Kidney glomerular epithelial cell (primary cell): ENCODE results near the gene PDE4D.
"Not testable (repeated sequence)": the region's sequence is repeated elsewhere in the genome, so short reads cannot be mapped to it uniquely, and the experiment has no call there.

ENCODE experiments used
- DNase-seq: peaks from one replicate; lab custom pipeline; 2025; lab: John Stamatoyannopoulos, UW

Gene PDE4D

DNA sequence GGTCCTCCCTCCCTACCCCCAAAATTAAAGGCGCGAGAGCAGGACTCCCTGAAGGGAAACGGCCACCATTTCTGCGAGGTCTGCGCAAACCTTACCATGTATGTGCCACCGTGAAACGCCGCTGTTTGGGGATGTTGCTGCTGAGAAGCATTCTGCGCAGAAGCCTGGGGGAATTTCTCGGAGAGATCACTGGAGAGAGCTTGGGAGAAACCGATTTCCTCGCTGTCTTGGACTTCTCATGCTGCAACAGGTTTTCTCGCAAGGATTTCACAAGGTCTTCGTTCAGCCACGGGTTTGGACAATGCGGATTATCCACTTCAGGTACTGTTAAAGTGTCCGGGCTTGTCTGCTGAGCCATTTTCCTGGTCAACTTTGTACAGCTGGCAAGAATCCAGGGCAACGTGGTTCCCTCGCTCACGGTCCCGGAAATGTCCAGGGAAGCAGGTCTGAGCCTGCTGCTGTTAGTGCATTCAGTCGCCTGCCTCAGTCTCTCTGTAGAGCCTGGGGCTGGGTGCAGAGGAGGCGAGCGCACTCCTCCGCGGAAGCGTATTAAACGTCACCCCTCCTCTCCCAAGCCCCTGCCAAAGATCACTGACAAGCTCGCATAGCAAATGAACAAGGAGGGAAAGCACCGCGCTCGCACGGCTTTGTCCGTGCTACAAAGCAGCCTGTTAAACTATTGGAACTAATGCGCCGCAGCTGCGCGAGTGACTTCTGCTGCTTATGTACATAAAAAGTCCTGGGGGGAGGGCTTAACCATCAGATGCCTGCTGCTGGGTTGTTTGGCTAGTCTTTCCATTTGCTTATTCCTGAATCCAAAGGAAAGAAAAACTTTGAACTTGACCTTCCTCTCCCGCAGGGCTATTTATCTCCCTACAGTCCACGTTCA is 125.1 kb downstream of the PDE4D start:
- DNase-seq = peak; percentile 37

DNA sequence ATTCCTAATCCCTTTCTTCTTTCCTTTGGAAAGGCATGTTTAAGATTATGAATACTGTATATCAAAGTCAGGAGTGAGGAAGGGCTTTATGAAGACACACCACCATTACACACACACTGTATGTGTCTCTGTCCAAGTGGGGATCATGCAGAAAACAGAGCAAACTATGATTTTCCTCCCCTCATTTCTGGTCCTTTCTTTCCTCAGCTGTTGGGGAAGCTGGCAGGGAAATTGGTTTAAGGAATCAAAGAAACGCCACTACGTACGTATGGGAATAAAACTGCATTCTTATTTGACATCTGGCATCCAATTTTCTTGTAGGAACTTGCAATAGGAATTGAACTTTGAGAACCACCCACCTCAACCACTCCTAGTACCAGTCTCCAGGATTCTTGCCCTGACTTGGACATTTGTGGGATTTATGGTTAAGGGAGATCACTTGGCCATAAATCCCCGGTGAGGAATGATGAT is 125.8 kb downstream of the PDE4D start:
- no peak for DNase-seq

DNA sequence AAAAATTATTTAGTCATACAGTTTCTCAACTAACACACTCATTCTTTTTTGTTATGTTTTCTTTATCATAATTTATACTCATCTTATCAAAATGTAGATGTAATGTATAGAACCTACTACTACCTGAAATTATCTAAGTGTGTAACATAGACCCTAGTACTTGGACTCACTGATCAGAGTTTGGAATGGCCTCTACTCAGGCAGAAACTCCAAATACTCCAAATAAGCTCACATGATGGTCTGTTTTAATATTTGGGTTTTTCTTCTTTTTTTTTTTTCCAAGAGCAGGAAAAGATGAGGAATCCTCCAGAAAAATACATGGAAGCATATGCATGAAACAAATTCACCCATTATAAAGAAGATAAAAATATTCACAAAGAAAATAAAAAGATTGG is 126.3 kb downstream of the PDE4D start:
- DNase-seq = no peak

DNA sequence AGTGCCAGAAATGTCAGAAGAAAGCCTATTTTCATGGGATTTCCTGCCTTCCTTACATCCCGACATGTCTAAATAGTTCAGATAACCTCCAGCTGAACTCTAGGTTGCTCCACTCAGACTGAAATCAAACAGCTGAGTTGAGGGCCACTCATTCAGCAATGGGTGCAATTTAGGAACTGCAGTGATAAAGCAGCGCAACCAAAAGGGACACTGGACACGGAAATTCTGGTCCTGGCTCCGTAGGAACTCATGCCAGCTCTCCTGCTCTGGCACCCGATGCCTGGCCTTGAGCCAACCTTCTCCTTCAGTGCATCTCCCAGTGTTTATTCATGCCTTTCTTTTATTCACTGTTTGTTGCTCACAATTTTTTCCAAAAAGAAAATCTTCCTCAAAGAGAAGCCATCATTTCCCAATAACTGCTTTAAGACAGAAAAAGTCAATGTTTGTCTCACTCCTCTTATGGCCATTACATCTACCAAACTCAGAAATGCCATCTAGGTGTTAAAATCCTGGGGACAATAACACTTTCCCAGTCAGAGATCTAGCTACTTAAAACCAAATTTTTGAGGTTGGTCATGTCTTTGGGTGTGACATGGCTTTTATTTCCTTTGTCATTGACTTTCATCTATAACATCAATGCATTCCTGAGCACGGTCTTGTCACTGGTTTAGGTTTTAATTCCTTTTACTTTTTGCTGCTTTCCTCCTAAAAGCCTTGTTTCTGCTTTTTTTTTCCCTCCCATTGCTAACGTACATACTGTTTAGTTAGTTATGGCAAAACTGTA is 126.9 kb downstream of the PDE4D start:
- no peak for DNase-seq

DNA sequence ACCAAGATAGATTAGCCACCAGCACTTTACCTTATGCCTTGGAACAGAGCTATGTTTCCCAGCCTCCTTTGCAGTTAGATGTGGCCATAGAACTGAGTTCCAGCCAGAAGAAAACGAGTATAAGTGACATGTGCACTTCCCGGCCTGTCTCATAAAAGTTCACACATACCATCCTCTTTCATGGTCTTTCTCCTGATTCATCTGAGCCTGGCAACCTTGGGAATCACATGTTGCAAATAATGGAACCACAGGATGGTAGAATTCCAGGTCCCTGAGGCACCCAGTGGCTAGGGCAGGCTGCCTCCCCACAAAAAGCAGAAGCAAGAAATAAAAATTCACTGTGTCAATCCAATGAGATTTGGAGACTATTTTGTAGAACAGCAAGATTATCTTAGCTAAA is 128.1 kb downstream of the PDE4D start:
- no peak for DNase-seq

DNA sequence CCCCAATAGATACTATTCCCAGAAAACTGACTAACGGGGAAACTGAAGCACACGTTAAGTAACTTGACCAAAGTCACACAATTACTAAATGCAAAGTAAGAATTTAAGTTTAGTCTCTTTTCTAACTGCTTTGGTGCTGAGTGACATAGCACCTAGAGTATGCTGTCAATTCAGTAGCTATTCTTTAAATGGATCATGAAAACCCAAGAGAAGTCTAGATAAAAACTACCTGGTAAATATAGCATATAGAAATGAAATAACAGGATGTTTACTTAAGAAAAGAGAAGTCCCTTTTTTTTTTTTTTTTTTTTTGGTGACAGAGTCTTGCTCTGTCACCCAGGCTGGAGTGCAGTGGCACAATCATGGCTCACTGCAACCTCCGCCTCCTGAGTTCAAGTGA is 129.2 kb downstream of the PDE4D start:
- DNase-seq = no peak

DNA sequence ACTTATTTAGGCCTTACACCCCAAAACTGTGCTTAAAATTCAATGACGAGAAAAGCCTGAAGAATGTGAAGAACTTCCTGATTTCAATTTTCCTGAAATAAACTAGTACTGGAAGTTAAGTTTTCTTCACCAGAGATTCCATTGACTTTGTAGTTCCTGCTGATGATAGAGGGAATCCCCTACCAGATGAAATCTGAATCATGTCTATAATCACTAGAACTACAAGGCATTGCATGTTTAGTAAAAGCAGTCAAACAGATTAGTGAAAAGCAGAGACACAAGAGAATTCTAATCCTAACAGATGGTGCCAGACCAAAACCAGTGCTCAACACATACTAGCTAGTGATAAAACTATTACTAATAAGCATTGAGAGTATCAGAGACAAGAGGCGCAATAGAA is 130.0 kb downstream of the PDE4D start:
- DNase-seq = no peak

DNA sequence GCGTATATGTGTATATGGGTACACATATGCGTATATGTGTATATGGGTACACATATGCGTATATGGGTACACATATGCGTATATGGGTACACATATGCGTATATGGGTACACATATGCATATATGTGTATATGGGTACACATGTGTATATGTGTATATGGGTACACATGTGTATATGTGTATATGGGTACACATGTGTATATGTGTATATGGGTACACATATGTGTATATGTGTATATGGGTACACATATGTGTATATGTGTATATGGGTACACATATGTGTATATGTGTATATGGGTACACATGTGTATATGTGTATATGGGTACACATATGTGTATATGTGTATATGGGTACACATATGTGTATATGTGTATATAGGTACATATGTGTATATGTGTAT is 131.3 kb downstream of the PDE4D start:
- DNase-seq = not testable (repeated sequence)

DNA sequence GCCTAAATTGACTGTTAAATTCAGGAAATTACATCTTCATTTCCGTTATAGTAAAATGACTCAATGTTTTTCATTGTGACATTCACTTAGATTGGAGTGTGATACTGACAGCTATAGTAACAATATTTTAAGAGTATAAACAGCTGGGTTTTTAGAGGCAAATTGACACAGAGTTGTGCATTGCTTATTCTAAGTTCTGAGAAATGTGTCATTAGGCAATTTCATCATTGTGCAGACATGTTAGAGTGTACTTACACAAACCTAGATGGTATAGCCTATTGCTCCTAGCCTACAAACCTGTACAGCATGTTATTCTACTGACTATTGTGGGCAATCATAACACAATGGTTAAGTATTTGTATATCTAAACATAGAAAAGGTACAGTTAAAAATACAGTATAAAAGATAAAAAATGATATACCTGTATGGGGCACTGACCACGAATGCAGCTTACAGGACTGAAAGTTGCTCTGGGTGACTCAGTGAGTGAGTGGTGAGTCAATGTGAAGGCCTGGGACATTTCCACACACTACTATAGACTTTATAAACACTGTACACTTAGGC is 132.7 kb downstream of the PDE4D start:
- peak; percentile 28 for DNase-seq

DNA sequence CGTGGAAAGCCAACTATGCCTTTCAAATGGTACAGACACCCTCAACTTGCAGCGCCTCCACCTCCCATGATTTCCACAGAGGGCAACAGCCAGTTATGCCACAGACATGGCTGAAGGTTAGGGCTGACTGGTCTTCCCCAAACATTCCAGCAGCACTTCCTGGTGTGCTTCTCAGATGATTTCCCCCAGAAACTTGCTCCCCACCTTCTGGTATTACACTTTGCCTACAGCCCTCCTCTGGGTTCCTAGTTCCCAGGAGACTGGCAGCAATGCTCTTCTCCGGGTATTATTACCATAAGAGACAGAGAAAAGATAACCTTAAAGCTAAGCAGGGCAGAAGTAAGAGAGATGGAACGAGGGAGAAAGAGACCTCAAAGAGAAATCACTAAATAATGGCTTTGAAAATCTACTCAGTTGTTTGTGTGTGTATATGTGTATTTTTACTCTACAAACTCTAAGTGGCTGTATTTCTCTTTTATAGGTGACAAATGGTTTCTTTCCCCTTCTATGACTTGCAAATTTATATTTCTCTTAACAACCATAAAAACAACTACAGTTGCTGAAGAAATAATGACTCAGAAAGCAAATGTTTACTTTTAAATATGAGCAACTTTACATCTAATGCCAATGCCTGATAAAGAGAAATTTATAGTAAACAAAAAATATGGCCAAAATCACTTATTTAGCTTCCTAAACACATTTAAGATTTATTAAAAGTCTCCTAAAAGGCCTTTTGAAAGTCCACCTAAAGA is 133.8 kb downstream of the PDE4D start:
- DNase-seq = peak; percentile 23

DNA sequence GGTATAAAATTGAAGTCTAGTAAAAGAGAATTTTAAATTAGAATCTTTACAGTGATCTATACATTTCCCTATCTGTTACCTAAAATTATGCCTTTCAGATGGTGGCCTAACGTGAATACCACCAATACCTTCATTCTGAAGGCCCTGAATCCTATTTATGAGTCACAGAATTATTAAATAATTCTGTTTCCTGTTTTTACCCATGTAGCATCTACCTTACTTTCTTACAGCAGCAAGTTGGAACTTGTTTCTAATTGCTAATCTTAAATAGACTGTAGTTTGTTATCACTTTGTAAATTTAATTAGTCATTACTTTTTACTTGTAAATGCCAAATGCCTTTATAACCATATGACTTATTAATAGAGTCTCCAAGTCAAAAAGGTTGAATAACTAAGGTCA is 135.0 kb downstream of the PDE4D start:
- DNase-seq = no peak

DNA sequence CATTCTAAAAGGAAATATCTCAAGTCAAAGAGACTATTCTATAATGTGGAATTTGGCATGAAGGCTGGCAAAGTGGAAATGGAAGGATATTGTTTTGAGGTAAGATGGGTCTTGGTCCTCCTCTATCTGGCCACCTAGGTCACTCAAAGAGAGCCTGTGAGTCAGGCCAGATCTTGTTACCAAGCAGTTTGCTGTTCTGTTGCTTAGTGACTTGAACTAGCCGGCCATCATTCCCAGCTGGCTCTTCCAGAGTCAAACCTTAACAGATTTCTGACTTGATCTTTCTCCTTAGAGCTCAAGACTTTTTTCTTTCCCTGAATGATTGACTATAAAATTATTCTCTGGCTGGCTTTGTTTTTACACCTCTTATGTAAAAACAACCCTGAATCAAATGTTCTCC is 136.1 kb downstream of the PDE4D start:
- no peak for DNase-seq

DNA sequence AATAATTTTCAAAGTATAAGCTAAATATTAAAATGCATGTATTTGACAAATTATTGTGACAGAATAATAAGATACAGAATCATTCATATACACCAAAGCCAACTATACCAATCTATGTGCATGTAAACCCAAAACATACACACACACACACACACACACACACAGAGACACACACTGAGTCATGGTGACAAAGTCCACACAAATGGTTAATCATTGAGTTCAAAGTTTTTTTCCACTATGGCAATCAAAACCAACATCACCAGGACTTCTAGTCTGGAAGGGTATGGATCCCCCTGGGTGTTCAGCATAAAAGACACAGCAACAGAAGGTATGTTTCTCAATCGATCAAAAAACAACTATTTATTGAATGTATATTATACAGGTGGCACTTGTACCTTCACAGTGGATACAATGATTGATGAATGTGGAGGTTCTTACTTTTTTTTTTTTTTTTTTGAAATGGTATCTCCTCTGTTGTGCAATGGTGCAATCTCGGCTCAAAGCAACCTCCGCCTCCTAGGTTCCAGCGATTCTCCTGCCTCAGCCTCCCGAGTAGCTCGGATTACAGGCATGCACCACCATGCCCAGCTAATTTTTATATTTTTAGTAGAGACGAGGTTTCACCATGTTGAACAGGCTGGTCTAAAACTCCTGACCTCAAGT is 137.0 kb downstream of the PDE4D start:
- no peak for DNase-seq

DNA sequence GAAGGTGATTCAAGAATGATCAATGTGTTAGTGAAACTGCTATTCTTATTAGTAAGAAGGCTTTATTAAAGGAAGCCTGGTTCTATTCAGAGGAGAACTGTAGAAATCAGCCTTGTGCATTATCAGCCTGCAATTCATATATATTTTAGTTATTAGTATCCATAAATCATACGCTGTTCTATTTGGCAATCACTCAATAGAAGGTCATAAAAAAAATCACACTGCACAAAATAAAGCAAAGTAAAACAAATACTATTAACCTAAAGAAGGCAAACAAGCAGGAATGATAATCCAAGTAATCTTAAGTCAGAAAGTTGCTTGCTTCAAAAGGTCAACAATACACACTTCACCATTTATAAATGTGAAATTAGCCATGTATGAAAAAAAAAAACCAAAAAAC is 138.1 kb downstream of the PDE4D start:
- no peak for DNase-seq

DNA sequence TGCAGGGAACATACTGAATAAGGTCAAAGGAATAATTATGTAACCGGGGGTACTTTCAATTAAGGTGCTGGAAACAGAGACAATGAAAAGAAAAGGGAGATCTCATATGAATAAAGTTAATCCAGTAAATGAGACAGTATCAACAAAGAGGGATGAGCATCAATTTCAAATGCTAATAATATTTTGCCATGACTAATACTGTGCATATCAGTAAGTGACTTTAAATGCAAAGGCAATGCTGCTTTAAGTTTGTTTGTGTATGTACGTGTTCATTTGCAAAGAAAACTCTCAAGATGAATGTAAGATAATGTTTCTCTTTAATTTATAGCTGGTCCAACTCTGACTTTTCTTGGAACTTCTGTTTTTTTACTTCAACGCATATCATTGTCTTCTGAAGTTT is 139.9 kb downstream of the PDE4D start:
- no peak for DNase-seq

DNA sequence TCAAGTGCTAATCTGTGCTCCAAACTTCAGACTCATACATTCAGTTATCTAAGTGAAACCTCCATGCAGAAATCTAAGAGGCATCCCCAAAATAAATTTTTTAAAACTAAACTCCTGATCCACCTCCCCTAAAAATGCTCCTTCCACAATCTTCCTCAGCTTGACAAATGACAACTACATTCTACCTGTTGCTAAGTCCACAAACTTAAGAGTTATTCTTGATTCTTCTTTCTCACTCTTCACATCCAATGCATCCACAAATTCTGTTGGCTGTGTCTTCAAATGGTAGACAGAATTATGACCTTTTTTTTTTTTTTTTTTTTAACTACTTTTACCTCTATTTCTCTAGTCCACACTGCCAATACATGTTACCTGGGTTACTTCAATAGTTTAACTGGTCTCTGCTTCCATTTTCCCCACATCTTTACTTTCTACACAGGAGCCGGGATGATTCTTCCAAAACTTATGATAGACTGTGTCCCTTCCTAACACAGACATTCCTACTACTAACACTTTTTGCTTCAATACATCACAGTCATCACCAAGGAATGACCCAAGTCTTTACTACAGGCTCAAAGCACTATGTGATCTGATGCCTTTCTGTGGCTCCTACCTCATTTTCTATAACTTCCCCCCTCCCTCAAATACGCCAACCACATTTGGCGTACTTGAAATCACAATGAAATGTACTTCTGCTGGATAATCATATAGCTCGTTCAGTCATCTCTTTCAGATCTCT is 143.6 kb downstream of the PDE4D start:
- DNase-seq = peak; percentile 6

DNA sequence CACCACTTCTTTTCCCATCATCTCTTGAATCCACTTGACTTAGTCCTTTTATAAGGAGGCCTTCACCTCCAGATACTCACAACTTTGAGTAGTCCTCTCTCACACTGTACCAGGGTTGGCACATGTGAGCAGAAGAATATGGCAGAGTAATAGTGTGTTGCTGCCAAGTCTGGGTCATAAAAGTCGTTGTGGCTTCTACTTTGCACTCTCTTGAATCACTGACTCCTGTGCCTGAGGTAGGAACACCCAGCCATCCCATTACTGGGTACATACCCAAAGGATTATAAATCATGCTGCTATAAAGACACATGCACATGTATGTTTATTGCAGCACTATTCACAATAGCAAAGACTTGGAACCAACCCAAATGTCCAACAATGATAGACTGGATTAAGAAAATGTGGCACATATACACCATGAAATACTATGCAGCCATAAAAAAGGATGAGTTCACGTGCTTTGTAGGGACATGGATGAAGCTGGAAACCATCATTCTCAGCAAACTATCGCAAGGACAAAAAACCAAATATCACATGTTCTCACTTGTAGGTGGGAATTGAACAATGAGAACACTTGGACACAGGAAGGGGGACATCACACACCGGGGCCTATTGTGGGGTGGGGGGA is 145.4 kb downstream of the PDE4D start:
- not testable (repeated sequence) for DNase-seq

DNA sequence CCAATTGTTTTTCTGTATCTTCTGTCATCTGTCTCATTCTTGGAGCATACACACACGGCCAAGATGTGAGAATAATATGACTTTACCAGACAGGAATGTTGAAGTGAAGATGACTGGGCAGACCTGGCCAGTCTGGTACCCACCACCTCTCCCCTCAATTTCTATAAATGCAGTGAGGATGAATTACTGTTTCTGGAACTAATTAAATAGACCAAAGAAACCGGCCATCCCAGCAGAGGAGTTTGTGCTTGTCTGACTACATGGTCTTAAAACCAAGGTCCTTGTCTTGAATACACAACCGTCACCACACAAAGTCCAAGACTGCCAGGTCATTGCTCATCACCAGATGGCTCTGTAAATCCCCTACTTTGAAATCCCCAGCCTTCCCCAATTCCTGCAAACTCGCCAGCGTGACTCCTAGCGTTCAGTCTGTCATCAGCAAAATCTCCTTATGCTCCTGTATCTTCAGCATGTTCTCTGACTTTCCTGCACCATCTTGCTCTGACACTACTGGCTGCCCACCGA is 147.2 kb downstream of the PDE4D start:
- peak; percentile 62 for DNase-seq

DNA sequence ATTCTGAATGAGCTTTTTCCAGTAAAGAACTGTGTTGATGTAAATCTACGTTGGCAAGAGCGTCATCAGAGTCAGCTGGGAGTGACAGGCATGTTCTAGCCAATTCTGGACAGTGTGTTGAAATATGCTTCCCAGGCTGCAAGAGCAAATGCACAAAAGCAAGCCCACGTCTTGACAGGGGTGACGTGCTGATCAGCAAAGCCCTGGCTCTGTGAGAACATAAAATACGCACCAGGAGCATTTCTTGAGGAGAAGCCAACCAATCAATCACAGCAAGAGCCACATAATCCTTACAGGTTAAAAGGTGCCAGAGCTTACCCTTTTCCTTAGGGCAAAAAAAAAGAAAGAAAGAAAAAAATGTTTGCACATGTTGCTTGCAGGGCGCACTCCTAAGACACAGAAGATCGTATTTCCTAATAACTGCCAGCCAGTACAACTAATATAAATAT is 148.1 kb downstream of the PDE4D start:
- DNase-seq = no peak

DNA sequence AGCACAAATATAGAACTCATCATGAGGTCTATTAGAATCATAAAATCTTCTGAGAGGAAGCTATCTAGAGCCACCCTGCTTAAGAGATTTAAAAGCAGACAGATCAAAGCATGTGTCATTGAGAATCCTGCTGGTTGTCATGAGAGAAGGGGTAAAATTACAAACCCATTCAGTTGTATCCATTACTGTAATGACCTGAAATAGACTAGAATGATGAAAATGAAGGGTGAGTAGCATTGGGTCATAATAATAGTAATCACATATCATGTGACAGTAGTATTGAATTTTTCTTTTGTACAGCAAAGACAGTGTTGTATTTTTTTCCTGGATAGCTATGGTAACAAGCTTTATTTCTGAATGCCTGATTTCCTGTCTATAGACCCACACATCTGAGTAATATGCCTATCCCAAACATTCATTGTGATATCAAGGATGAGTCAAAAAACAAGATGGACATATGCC is 149.0 kb downstream of the PDE4D start:
- DNase-seq = peak; percentile 73
